Uterus (tissue), 2 donors: ENCODE measurements around the gene NLGN1.

Experiments
- CTCF ChIP-seq, 4 experiments: fragments of 200-600 bp in 2 of 4; fragments of 450-650 bp in 2 of 4; sonication (generic) in 2 of 4; IDR thresholded peaks; one replicate each; pipeline ENCODE4 v1.5.1; 2016 to 2019; ENCODE audit warnings: antibody characterized with exemption in 4 of 4, mild to moderate bottlenecking in 2 of 4, moderate library complexity in 1 of 4
- POLR2A ChIP-seq, 2 donors: fragments of 450-650 bp; IDR thresholded peaks; one replicate each; pipeline ENCODE4 v1.6.1; 2016; ENCODE audit warnings: antibody characterized with exemption in 2 of 2, mild to moderate bottlenecking in 1 of 2, moderate library complexity in 1 of 2

GRCh38 chr3:174023421-174023820 lies 625.9 kb downstream of the NLGN1 start:
- TF ChIP-seq CTCF (IDR thresholded peaks at IDR 0.05) (no peak), POLR2A (IDR thresholded peaks at IDR 0.05) (no peak)
